HG02763 (cell line): ENCODE data around the gene C12orf43.

Experiments
- ATAC-seq: cut with Tn5 transposase; IDR thresholded peaks from one replicate; pipeline ENCODE4 v1.9.1; 2021; ENCODE audit warnings: mild to moderate bottlenecking, moderate library complexity; ENCODE audit not compliant: unreplicated experiment

C12orf43 gene

DNA sequence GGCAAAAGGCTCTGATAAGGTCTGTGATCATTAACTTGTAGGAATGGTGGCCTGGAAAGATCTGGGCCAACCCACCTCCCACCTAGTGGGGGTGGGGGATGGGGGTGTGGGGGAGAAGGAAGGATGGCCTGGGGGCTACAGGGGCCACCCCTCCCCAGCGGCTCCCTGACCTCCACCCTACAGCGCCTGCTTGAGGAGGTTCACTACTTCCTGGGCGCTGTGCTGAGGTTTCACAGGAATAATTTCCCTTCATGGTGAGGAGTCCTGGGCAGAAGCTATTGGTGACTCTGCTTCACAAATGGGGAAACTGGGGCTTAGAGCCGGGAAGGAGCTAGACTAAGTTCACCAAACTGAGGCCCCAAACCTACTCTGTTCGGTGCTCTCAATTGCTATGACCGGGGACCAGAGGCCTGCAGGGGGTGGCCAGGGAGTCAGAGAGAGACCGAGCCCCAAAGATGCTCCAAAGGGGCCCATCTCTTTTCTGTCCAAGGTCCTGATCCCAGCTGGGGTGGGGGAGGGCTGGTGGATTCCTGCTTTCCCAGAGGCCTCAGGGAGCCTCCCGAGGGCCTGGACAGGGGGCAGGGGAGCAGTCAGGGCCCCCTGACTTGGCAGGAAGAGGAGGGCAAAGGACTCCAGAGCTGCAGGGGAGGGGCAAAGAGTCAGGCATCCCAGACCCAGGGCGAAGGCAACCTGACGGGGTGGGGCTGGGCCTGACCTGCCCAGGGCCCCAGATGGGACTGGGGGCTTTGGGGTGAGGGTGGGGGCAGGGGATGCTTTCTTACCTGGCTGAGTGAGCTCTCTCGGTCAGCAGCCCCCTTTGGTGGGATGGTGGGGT is 36.2 kb downstream of the C12orf43 start:
- ATAC-seq: no peak

DNA sequence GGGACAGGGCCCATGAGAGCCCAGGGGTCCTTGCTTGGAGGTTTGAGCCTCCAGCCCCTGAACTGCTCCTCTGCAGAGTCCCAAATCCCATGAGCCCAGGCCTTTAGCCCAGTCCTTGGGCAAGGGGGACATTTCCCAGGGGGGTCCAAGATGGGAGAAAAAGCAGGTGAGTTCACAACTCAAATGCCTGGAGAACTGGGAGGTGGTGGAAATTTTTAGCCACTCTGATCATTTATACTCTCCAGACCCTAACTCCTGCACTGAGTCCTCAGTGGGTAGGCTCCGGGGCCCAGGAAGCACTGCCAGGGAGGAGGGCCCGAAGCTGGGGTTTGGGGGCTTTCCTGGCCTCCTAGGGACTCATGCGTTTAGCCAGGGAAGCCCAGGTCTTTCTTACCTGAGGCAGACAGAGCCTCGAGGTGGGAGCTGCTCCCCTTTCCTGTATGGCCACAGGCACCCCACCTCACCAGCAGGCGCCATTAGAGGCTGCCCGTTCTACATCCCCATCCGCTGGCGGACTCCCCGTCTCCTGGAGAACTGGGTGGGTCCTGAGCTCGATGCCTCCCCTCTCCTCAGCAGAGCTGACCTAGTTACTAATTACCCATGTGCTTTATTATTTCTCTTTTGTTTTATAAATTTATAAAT is 36.9 kb downstream of the C12orf43 start:
- ATAC-seq: no peak

DNA sequence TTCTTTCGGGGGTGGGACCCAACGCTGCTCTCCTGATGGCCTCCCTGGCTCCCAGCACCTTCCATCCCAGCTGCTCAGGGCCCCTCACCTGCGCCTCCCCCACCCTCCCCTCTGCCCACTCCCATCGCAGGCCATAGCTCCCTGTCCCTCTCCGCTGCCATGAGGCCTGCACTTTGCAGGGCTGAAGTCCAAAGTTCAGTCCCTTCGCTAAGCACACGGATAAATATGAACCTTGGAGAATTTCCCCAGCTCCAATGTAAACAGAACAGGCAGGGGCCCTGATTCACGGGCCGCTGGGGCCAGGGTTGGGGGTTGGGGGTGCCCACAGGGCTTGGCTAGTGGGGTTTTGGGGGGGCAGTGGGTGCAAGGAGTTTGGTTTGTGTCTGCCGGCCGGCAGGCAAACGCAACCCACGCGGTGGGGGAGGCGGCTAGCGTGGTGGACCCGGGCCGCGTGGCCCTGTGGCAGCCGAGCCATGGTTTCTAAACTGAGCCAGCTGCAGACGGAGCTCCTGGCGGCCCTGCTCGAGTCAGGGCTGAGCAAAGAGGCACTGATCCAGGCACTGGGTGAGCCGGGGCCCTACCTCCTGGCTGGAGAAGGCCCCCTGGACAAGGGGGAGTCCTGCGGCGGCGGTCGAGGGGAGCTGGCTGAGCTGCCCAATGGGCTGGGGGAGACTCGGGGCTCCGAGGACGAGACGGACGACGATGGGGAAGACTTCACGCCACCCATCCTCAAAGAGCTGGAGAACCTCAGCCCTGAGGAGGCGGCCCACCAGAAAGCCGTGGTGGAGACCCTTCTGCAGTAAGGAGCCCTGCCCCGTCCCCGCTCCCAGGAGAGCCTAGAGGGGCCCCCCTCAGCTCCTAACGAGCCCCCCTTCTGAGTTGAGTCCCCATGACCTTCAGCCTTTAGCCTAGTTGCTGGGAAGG is 37.7 kb downstream of the C12orf43 start, which contains the start of gene HNF1A:
TSS of gene HNF1A (plus strand) at position 248 of the 924 bp plus-strand sequence. CDS start at position 474, 226 bp downstream.
- no peak for ATAC-seq

DNA sequence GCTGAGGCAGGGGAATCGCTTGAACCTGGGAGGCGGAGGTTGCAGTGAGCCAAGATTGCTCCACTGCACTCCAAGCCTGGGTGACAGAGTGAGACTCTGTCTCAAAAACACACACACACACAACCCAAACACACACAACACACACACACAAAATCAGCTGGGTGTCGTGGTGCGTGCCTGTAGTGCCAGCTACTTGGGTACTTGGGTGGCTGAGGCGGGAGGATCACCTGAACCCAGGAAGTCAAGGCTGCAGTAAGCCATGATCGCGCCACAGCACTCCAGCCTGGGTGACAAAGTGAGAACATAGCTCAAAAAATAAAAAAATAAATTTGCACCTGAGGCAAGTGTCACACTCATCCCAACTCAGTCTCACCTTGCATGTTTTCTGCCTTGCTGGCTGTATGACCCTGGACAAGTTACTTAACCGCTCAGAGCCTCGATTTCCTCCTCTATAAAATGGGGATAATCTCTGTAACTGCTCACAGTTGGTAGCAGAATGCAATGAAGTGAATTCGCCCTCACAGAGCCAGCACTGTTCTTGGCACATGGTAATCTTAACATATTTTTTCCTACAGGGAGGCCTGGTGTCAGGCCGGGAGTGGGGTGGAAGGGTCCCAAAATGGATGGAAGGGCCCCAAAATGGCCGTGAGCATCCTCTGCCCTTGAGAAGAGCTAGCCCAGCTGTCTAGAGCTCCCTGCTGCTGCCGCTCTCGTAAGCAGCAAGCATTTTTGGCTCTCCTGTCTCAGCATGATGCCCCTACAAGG is 38.6 kb downstream of the C12orf43 start:
- no peak for ATAC-seq

DNA sequence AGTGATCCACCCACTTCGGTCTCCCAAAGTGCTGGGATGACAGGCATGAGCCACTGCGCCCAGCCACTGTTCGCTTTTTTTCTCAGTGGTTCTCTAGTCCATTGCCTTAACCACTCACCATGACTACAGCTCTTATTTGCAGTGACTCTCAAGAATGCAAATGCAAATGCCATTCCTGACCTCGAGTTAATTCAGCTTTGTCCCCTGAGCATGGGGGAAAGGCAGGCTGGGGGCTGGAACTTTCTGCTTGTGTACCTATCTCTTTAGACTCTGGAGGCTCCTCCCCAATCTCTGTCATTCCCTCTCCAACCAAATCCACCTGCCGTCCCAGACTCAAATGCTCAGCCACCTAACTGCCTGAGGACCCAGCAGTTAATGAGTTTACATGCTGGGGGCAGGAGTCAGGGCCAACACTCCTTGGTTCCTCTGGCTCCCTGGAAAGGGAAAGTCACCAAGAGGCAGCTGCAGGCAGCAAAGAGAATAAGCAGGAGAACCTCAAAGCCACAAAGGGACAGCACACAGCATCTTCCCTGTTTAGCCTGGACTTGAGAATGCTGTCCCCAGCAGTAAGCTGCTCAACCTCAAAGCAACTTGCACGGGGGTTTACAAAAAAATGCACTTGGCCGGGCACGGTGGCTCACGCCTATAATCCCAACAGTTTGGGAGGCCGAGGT is 43.3 kb downstream of the C12orf43 start:
- ATAC-seq: no peak

DNA sequence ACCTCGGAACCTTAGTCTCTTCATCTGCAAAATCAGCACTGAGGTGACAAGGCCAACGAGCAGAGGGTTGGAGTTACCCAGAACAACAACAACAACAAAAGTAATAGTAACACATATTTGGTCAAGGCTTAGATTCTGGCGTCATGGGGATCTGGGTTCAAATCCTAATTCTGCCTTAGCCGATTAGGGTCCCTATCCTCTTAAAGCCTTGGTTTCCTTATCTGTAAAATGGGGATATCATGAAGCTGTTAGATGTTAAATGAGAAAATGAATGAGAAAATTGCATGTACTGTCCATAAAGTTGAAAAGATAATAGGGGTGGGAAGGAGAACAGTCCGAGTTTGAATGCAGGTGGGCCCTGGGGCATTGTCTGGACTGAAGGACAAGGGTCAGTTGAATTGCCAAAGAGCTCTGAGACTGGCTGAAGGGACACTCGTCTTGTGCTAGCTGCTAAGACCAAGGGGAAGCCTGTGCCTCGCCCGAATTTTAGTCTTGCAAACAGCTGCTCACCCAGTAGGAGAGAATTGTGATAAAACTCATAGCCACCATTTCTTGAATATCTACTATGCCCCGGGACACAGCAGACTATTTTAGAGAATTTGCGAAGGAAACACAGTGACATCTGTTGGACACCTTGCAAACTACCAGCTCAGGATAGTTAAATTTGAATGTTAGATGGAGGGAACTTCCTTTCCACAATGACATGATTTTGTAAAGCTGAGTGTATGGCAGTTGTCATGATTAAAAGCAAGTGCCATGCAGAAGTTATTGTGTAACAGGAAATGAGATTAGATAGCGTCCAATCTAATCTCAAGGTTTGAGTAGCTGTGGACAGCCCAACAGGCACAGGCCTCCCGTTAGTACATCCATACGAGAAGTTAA is 44.7 kb downstream of the C12orf43 start:
- no peak for ATAC-seq

DNA sequence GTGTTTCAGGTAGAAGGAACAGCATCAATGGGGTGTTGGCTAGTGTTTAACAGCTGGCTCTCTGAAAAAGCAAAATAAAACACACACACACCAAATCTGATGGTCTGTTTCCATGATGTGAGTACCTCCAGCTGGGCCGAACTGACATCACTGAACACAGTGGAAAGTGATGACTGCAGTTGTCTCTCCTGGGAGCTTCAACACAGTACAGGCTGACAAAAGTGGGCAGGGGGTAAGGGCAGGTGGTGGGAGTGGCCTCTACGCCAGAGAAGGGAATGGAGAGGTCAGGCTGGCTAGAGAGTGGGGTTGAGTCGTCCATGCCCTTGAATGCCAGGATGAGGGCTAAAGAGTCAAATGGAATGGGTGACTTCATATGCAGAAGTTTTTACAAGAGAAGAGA is 46.0 kb downstream of the C12orf43 start:
- ATAC-seq: no peak

DNA sequence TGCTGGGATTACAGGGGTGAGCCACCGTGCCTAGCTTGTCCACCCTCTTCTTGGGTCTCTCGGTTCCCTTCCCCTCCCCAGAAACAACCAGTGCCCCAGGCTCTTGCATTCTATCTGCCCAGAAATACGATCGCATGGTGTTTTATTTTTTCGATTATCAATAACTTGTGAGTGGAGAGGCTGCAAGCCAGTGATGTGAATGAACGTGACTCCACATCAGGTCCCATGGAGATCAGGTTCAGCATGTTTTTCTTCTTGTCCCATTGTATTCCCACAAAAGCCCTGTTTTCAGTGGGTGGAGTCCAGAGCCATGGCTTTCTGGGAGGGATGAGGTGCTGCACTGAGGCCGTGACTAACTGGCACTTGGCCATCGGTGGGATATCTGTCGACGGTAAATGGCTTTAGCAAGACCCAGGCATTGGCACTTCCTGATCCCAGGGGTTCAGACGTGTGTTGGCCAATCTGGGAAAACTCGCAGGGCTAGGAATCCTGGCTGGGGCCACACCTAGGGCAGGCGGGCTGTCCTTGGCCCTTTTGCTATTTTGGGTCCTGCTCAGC is 50.7 kb downstream of the C12orf43 start:
- ATAC-seq: no peak

DNA sequence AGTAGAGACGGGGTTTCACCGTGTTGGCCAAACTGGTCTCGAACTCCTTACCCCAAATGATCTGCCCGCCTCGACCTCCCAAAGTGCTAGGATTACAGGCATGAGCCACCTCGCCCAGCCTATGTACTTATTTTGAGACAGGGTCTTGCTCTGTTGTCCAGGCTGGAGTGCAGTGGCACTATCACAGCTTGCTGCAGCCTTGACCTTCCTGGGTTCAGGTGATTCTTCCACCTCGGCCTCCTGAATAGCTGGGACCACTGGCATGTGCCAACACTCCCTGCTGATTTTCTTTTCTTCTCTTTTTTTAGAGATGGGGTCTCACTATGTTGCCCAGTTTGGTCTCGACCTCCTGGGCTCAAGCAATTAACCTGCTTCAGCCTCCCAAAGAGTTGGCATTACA is 52.0 kb downstream of the C12orf43 start:
- ATAC-seq: no peak

DNA sequence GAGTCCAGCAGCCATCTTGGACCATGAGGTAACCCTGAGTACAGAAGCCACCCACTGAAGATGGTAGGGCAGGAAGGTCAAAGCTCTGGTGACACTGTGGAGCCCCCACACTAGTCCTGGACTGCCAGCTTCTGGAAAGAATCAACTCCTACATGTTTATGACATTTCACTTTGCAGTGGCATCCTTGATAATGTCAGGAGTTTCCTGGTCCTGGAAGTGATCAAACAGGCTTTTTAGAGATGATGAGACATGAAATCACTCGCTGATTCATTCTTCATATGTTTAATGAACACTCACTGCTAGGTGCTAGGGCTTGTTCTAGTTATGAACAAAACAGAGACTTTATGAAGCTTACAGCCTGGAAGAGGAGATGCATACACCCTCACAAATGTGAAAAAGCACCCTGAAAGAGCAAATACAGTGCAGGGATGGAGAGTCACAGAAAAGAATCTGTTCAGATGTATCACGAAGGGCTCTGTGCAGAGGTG is 53.7 kb downstream of the C12orf43 start:
- no peak for ATAC-seq

DNA sequence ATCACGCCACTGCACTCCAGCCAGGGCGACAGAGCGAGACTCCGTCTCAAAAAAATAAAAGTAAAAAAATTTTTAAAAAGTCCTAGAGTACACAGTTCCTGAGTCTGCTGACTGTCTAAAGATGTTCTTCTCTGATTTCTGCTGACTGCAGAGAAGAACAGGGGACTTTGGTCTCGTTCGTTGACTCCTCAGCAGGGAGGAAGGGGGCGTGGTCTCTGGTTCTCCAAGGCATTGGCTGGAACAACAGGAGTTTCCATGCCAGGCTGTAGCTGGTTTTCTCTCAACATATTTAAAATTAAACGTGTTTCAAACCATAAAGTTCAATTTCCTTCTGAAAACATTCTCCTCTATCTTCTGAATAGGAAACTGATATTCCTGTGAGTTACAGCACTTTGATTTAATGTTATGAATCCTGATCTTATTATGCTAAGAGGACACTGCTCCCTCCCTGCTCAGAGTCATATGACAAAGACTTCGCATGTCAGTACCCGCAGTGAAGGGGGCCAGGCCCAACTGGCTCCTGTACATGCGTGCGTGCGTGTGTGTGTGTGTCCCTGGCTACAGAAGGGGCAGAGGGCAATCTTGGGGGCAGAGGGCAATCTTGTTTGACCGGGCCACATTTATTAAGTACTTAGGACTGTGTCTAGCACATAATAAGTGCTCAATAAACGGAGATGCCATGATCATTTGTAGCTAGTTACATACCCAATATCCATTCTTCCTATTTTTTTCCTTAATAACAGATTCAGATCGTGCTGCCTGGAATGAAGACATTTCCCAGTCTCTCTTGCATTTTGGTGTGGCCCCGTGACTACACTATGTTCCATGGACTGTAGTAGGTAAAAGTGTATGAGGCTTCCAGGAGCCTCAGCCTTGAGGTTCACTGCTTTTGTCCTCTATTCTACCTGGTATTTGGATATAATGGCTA is 54.4 kb downstream of the C12orf43 start:
- no peak for ATAC-seq

DNA sequence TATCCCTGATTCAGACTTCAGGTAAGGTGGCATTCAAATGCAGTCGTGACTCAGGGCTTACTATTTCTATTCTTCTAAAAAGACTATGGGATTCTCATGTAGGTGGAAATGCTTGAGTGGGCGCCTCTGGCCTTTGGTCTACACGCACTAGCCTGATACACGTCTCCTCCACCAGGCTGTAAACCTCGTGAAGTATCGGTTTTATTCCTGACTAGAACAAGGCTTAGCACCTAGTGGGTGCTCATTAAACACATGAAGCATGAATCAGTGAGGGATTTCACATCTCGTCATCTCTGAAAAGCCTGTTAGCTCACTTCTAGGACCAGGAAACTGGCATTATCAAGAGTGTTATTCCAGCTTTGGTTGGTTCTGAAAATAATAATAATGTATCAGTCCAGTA is 55.6 kb downstream of the C12orf43 start:
- ATAC-seq: no peak

DNA sequence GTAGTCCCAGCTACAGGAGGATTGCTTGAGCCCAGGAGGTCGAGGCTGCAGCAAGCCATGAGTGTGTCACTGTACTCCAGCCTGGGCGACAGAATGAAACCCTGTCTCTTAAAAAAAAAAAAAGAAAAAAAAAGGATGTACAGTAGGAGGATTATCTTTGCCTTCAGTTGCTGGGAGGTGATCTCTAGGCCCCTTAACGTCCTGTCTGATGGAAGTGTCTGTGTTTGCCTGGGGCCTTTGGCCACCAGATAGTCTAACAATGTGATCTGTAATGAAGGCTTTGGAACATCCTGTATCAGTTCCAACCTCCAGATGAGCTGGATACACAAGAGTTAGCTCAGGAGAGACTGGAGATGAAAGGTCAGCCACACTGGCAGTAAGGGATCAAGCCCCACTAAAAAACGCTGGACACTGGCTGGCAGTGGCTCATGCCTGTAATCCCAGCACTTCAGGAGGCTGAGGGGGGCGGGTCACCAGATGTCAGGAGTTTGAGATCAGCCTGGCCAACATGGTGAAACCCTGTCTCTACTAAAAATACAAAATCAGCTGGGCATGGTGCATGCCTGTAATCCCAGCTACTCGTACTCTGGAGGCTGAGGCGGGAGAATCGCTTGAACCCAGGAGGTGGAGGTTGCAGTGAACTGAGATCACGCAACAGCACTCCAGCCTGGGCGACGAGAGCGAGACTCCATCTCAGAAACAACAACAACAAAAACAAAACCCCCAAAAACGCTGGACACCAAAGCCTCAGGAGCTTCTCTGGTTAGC is 57.0 kb downstream of the C12orf43 start:
- no peak for ATAC-seq

DNA sequence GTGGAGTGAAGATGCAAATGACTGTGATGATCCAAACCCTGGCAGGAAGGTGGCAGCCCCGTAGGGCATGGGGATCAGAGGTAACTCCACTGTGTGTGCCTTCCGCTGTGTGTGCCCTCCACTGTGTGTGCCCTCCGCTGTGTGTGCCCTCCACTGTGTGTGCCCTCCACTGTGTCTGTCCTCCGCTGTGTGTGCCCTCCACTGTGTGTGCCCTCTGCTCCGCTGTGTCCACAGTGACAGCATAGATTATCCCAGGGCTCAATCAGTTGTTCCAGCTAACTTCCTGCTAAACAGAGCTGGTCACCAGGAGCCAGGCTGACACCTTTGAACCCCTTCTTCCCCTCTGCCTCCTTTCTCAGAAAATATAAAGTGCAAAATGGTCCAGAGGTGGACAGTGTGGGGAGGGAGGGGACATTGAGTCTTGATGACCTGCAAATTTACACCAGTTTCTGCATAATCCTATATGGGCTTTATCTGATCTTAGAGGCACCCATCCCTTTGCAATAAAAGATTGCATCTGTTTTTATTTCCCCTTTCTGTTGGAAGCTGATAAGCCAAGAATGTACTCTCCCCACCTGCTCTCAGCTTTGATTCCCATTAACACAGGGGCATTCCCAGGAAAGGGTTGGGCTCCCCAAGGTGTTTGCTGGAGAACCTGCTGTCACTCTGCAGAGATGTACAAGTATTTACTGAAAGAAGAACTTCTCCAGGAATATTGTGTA is 59.5 kb downstream of the C12orf43 start:
- ATAC-seq: no peak

DNA sequence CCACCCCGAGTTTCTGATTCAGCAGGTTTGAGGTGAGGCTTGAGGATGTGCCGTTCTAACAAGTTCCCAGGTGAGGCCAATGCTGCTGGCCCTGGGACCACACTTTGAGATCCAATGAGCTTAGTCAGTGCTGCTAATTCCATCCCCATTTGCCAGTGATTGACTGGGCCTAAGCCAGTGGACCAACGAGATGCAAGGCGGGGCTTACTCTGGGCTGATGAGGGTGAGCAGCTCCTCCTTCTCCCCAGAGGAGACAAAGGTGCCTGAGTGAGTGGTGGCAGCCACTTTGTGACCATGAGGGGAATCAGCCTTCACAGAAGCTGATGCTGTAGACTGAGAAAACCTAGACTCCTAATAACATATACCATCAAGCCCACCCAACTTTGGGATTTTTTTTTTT is 61.1 kb downstream of the C12orf43 start:
- ATAC-seq: no peak

DNA sequence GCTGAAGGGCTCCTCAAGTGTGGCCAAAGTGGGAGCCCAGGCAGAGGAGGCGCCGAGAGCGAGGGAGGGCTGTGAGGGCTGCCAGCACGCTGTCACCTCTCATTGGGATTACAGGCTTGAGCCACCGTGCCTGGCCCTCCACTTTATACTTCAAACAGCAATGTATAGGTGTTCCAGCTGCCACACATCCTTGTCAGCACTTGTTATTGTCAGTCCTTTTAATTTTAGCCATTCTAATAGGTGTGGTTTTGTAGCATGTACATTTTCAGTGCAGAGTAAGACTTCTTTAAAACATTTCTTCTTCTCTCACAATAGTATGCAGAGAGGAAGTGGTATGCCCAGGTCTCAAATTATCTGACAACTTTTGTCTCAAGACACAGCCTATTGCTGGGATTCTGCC is 65.5 kb downstream of the C12orf43 start:
- ATAC-seq: no peak
